Activated CD4-positive, alpha-beta T cell treated with anti-CD3 and anti-CD28 coated beads, Interleukin-2, Interleukin-4, amounts not matched to agents 100 ng/mL and 50 ng/mL, durations not matched to agents 16 hours and 8 hours (primary cell): ENCODE data around the gene GAPDH.
A peak's percentile ranks its signal among the peaks of the same experiment; 100 is the strongest.
"Not testable (repeated sequence)": the region's sequence is repeated elsewhere in the genome, so short reads cannot be mapped to it uniquely, and the experiment has no call there.

Experiments used
- DNase-seq: peaks from one replicate; pipeline ENCODE4 v3.0.0-alpha.2; 2020; ENCODE audit warnings: low spot score

GAPDH gene

GRCh38 chr12:6533923-6534694 lies at the start of gene GAPDH:
Gene GAPDH, plus strand, starts transcription at chr12:6534517. Its CDS starts 316 bp downstream, at chr12:6534833.
- peak; percentile 96 for DNase-seq

GRCh38 chr12:6488240-6488639 lies 46.1 kb upstream of the GAPDH start:
- no peak for DNase-seq

- no peak for DNase-seq
Observed at GRCh38 chr12:6489449-6489848, 44.9 kb upstream of the GAPDH start.

- DNase-seq = not testable (repeated sequence)
Observed at GRCh38 chr12:6490673-6491072, 43.6 kb upstream of the GAPDH start.

GRCh38 chr12:6492838-6493496 lies 41.4 kb upstream of the GAPDH start, which contains the start of gene MRPL51:
Gene MRPL51, minus strand, starts transcription at chr12:6493262. Its CDS starts 126 bp downstream, at chr12:6493136.
- peak; percentile 96 for DNase-seq

- DNase-seq = peak; percentile 98
Observed at GRCh38 chr12:6493497-6494257, 40.6 kb upstream of the GAPDH start, which contains the start of gene NCAPD2. Gene NCAPD2, plus strand, starts transcription at chr12:6494102. Its CDS starts 997 bp downstream, at chr12:6495099.

- no peak for DNase-seq
Observed at GRCh38 chr12:6494258-6494743, 40.0 kb upstream of the GAPDH start.

GRCh38 chr12:6494968-6495367 lies 39.3 kb upstream of the GAPDH start:
- peak; percentile 6 for DNase-seq

GRCh38 chr12:6497291-6497690 lies 37.0 kb upstream of the GAPDH start:
- DNase-seq = not testable (repeated sequence)

- no peak for DNase-seq
Observed at GRCh38 chr12:6500466-6500865, 33.9 kb upstream of the GAPDH start.

GRCh38 chr12:6507102-6507998 lies 27.0 kb upstream of the GAPDH start:
- no peak for DNase-seq

- no peak for DNase-seq
Observed at GRCh38 chr12:6508087-6508486, 26.2 kb upstream of the GAPDH start.

GRCh38 chr12:6520186-6520585 lies 14.1 kb upstream of the GAPDH start:
- DNase-seq = no peak

- no peak for DNase-seq
Observed at GRCh38 chr12:6522193-6522592, 12.1 kb upstream of the GAPDH start.

GRCh38 chr12:6523708-6524107 lies 10.6 kb upstream of the GAPDH start:
- DNase-seq = no peak

- DNase-seq = no peak
Observed at GRCh38 chr12:6524648-6525047, 9.7 kb upstream of the GAPDH start.

GRCh38 chr12:6526201-6526600 lies 8.1 kb upstream of the GAPDH start:
- no peak for DNase-seq

- no peak for DNase-seq
Observed at GRCh38 chr12:6526766-6527525, 7.4 kb upstream of the GAPDH start.

- DNase-seq = no peak
Observed at GRCh38 chr12:6527711-6528110, 6.6 kb upstream of the GAPDH start.

GRCh38 chr12:6528539-6529235 lies 5.6 kb upstream of the GAPDH start:
- no peak for DNase-seq
